Activated T-helper 2 cell treated with anti-CD3 and anti-CD28 coated beads, Interferon-gamma antibody, Interleukin-2, Interleukin-4, amounts not matched to agents 10 μg/mL and 5 μg/mL and 100 μg/mL, durations not matched to agents 14 hours and 24 hours and 36 hours (primary cell): ENCODE measurements around the gene GALNT12. TPM values are rescaled to one million over a fixed set of nuclear protein-coding genes. Genes with fewer than 3 reads are reported as not detected.

Experiments used
- DNase-seq: peaks from one replicate; pipeline ENCODE4 v3.0.0; 2021; ENCODE audit warnings: low spot score
- H3K27ac Mint-ChIP-seq: one replicate; pipeline ENCODE4 v1.8.0; 2021; ENCODE audit warnings: mixed read lengths
- H3K27me3 Mint-ChIP-seq: one replicate; pipeline ENCODE4 v1.8.0; 2021; ENCODE audit warnings: low read depth, mixed read lengths
- H3K36me3 Mint-ChIP-seq: one replicate; pipeline ENCODE4 v1.8.0; 2021; ENCODE audit warnings: low read depth, mixed read lengths
- H3K4me1 Mint-ChIP-seq: one replicate; pipeline ENCODE4 v1.8.0; 2021; ENCODE audit warnings: low read depth, mixed read lengths
- H3K4me3 Mint-ChIP-seq: one replicate; pipeline ENCODE4 v1.8.0; 2021; ENCODE audit warnings: low read depth, mild to moderate bottlenecking, moderate library complexity, mixed read lengths
- H3K9me3 Mint-ChIP-seq: one replicate; pipeline ENCODE4 v1.8.0; 2021; ENCODE audit warnings: mixed read lengths
- intact Hi-C: fragments of 100-400 bp; cut with micrococcal nuclease; formaldehyde crosslinking; loops from one replicate; pipeline ENCODE4 v1.15.1; 2023
- total RNA-seq: library from RNA; stranded (reverse); gene quantifications from 2 replicates; pipeline ENCODE4 v1.2.3, GENCODE V29; 2022

GALNT12 gene
- total RNA-seq, 1 donor from 2014 or later: 2.8 TPM

- no peak overlapping the region for H3K27ac Mint-ChIP-seq
- intact Hi-C loops: no loop called here
- no peak for DNase-seq
- H3K36me3 Mint-ChIP-seq: no peaks in the 10 kb centered on the region
- no peaks in the 10 kb centered on the region for H3K9me3 Mint-ChIP-seq
- H3K4me1 Mint-ChIP-seq: peaks cover 8% of the 10 kb centered on the region
- H3K4me3 Mint-ChIP-seq: no peak overlapping the region
- H3K27me3 Mint-ChIP-seq: peaks cover 14% of the 10 kb centered on the region
These were observed 59.1 kb downstream of the GALNT12 start for GRCh38 chr9:98866435-98867102.

DNA sequence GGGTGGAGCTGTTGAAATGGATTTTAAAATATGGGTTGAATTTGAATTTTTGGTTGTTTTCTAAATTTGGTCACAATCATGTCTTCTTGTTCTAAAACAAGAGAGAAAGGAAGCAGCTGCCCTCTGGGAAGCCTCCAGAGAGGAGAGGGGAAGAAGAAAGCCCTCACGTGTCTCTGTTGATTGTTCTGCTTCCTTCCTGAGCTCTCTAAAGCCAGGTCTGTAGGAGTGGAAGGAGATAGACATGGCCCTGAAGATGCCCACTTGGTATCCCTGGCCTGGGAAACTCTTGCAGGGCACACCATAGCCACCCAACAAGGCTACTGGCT, 59.6 kb downstream of the GALNT12 start:
- H3K4me3 Mint-ChIP-seq: no peak overlapping the region
- H3K27ac Mint-ChIP-seq: no peak overlapping the region
- DNase-seq: no peak
- no peaks in the 10 kb centered on the region for H3K9me3 Mint-ChIP-seq
- no peaks in the 10 kb centered on the region for H3K36me3 Mint-ChIP-seq
- peaks cover 8% of the 10 kb centered on the region for H3K4me1 Mint-ChIP-seq
- intact Hi-C loops: no loop called here
- H3K27me3 Mint-ChIP-seq: peaks cover 14% of the 10 kb centered on the region

- intact Hi-C loops: no loop called here
- Mint-ChIP-seq H3K27ac (no peak overlapping the region), H3K27me3 (peaks cover 14% of the 10 kb centered on the region), H3K36me3 (no peaks in the 10 kb centered on the region), H3K9me3 (no peaks in the 10 kb centered on the region), H3K4me3 (no peak overlapping the region), H3K4me1 (peaks cover 8% of the 10 kb centered on the region)
- no peak for DNase-seq
These were observed 60.1 kb downstream of the GALNT12 start for GRCh38 chr9:98867429-98868168.

DNA sequence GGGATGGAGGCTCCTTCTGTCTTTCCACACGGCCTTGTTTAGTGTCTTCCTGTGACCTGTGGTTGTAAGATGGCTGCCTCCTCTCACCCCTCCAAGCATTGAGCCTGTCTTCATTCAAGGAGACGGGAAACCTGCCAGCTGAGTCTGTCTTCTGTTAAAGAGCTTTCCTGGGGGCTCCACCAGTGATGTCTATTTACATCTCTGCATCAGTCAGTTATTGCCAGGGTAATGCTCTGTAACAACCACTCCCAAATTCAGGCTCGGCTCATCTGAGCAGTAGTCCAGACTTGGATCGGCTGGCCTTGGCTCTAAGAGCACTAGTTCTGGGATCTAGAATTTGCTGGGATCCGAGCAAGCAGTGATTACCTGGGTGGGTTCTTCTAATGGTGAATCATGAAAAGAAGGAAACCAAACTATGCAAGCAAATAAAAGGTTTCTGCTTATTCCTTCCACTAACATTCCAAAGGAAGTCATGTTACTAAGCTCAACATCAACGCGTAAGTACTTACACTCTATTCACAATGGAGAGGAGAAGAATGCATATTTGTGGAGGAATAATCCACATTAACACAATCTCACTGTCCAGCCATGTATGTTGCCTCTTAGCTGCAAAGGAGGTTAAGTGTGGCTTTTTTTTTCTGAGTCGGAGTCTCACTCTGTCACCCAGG, 61.7 kb downstream of the GALNT12 start:
- no peak overlapping the region for H3K27ac Mint-ChIP-seq
- DNase-seq: no peak
- peaks cover 8% of the 10 kb centered on the region for H3K4me1 Mint-ChIP-seq
- H3K27me3 Mint-ChIP-seq: peaks cover 9% of the 10 kb centered on the region
- no peaks in the 10 kb centered on the region for H3K36me3 Mint-ChIP-seq
- no peak overlapping the region for H3K4me3 Mint-ChIP-seq
- intact Hi-C loops: no loop called here
- no peaks in the 10 kb centered on the region for H3K9me3 Mint-ChIP-seq

GRCh38 chr9:98869866-98870265, 62.4 kb downstream of the GALNT12 start:
- no peaks in the 10 kb centered on the region for H3K9me3 Mint-ChIP-seq
- no peak overlapping the region for H3K27ac Mint-ChIP-seq
- H3K4me1 Mint-ChIP-seq: peaks cover 8% of the 10 kb centered on the region
- H3K4me3 Mint-ChIP-seq: no peak overlapping the region
- intact Hi-C loops: no loop called here
- H3K36me3 Mint-ChIP-seq: no peaks in the 10 kb centered on the region
- peaks cover 4% of the 10 kb centered on the region for H3K27me3 Mint-ChIP-seq
- DNase-seq: no peak

DNA sequence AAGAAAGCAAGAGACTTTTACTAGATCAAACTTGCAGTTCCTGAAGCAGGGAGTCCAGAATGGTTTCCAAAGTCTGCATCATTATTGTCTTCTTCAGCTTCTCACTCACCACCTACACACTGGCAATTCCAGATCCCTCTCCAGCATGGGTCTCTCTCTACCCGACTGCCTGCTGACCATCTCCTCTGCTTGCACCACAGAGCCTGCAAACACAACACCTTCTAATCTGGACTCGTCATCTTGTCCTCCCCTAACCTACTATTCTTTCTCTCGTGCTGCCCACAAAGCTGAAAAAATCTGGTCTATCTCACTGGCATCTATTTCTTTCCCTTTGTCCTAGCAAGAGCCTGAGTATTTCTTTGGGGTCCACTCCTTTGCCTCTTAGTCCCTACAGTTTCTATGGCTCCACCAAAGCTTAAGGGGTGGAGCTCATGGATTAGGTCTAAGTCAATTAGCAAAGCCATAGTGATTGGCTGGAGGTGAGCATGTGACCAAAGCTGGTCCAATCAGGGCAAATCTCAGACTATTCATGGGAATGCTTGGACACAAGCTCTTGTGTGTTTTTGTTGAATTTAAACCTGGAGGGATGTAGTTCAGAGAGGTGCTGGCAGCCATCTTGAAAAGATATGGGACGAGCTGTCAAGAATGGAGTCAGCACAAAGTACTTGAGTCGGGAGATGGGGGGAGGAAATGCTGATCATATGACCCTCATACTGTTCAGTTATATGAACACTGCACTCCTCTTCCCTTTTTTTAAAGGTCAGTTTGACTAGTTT, 63.5 kb downstream of the GALNT12 start:
- Mint-ChIP-seq H3K27ac (no peak overlapping the region), H3K4me3 (no peak overlapping the region), H3K9me3 (no peaks in the 10 kb centered on the region), H3K27me3 (peaks cover 3% of the 10 kb centered on the region), H3K36me3 (no peaks in the 10 kb centered on the region), H3K4me1 (peaks cover 8% of the 10 kb centered on the region)
- DNase-seq: no peak
- intact Hi-C loops: no loop called here

DNA sequence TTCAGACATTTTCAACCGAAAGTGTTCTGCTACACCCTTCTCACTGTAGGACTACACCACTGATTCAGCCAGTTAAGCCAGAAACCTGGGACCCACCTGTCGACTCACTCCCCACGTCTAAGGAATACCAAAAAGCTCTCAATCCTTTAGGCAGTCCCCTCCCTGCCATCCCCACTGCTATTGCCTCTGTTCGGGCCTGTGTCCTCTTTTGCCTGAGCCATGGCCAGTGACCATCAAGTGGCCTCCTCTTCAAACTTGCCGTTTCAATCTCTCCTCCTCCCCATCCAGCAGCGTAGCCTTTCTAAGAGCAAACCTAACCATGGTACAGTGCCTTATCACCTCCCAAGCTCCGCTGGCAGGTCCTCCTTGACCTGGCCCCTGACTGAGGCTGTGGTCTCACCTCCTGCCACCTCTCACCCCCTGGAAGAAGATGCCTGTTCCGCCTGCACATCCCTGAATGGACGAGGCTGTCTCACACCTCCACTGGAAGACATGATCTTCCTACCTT, 64.1 kb downstream of the GALNT12 start:
- intact Hi-C loops: no loop called here
- DNase-seq: no peak
- Mint-ChIP-seq H3K4me1 (peaks cover 8% of the 10 kb centered on the region), H3K4me3 (no peak overlapping the region), H3K36me3 (no peaks in the 10 kb centered on the region), H3K27ac (no peak overlapping the region), H3K27me3 (peaks cover 3% of the 10 kb centered on the region), H3K9me3 (no peaks in the 10 kb centered on the region)

DNA sequence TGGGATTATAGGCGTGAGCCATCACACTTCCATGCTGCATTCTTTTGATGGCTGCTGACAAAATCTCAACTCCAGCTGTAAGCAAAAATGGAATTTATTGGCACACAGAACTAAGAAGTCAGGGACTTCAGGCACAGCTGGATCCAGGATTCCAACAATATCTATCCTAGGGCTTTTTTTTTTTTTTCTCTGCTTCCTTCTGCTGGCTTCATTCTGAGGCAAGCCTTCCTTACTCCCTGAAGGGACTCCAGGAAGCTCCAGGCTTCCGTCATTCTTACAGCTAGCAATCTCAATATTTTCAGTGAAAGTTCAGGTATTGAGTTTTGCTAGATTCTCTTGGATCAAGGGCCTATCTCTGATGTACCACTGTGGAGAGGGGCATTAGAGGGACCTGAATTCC, 66.1 kb downstream of the GALNT12 start:
- intact Hi-C loops: no loop called here
- Mint-ChIP-seq H3K36me3 (no peaks in the 10 kb centered on the region), H3K4me1 (no peaks in the 10 kb centered on the region), H3K27me3 (no peaks in the 10 kb centered on the region), H3K4me3 (no peak overlapping the region), H3K9me3 (no peaks in the 10 kb centered on the region), H3K27ac (no peak overlapping the region)
- DNase-seq: no peak

DNA sequence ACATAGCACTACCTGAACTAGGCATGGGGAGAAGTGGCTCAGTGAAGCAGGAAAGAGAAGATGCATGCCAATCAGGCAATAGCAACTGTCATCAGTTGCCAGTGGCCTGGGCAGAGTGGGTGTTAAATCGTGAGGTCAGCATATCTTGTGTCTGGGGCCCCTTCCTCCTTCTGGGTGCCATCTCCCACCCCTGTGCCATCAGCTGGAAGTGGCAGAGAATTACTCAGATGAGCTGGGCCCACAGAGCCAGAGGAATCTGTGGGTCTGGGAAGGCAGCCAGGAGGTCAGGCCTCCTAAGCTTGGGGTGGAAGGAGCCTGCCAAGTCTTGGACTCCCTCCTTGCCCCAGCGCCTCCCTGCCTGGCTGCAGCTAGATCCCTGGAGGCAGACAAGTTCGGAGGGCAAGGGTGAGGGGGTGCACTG, 66.5 kb downstream of the GALNT12 start:
- intact Hi-C loops: no loop called here

DNA sequence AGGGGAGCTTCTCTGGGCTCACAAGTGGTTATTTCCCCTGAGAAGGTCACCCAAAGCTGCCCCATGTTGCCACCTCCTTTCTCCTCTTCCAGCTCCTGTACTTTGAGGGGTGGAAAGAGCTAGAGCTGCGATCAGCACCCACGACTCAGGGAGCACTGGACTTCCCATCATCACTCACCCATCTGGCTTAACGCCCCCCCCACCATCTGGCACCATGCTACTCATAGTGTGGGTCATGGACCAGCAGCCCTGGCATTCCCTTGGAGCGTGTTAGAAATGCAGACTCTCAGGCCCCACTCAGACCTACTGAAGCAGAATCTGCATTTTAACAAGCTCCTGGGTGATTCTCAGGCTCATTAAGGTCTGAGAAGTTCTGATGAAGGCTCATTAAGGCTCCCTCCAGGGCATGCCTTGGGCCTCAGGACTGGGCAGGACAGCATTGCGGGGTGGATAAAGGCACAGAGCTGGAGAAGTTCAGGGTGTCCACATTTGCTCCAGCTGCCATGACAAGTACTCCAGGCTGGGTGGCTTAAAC, 67.3 kb downstream of the GALNT12 start:
- Mint-ChIP-seq H3K9me3 (no peaks in the 10 kb centered on the region), H3K27ac (no peak overlapping the region), H3K4me1 (no peaks in the 10 kb centered on the region), H3K36me3 (no peaks in the 10 kb centered on the region), H3K27me3 (no peaks in the 10 kb centered on the region), H3K4me3 (no peak overlapping the region)
- DNase-seq: no peak
- intact Hi-C loops: no loop called here

More for the DNA sequence above, 66.5 kb downstream of the GALNT12 start:
- Mint-ChIP-seq H3K27ac (no peak overlapping the region), H3K27me3 (no peaks in the 10 kb centered on the region), H3K36me3 (no peaks in the 10 kb centered on the region), H3K9me3 (no peaks in the 10 kb centered on the region), H3K4me3 (no peak overlapping the region), H3K4me1 (no peaks in the 10 kb centered on the region)
- DNase-seq: no peak

GRCh38 chr9:98875536-98875935, 68.1 kb downstream of the GALNT12 start:
- Mint-ChIP-seq H3K4me1 (no peaks in the 10 kb centered on the region), H3K4me3 (no peak overlapping the region), H3K27me3 (no peaks in the 10 kb centered on the region), H3K36me3 (no peaks in the 10 kb centered on the region), H3K27ac (no peak overlapping the region), H3K9me3 (no peaks in the 10 kb centered on the region)
- intact Hi-C loops: no loop called here
- DNase-seq: no peak

DNA sequence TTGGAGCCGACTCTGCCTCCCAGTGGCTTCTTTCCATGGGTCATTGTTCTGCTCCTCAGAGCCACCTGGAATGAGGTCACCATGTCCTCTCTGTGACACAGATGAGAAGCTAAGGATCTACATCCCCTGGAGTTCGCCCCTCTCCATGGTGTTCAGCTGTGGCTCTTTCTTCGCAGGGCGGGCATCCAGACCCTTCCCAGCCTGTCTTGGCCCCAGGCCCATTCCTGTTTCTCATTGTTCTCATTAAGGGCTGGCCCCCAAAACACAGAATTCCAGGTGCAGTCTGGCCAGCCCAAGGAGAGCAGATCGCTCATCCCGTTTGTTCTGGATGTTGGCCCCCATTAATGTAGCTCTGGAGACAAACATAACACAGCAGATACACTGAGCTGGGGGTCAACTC, 69.8 kb downstream of the GALNT12 start:
- H3K27ac Mint-ChIP-seq: no peak overlapping the region
- intact Hi-C loops: no loop called here
- no peaks in the 10 kb centered on the region for H3K36me3 Mint-ChIP-seq
- H3K4me3 Mint-ChIP-seq: no peak overlapping the region
- DNase-seq: no peak
- no peaks in the 10 kb centered on the region for H3K9me3 Mint-ChIP-seq
- no peaks in the 10 kb centered on the region for H3K27me3 Mint-ChIP-seq
- H3K4me1 Mint-ChIP-seq: no peaks in the 10 kb centered on the region
